Measurements from ENCODE around the gene TTC27.

TTC27 gene

DNA sequence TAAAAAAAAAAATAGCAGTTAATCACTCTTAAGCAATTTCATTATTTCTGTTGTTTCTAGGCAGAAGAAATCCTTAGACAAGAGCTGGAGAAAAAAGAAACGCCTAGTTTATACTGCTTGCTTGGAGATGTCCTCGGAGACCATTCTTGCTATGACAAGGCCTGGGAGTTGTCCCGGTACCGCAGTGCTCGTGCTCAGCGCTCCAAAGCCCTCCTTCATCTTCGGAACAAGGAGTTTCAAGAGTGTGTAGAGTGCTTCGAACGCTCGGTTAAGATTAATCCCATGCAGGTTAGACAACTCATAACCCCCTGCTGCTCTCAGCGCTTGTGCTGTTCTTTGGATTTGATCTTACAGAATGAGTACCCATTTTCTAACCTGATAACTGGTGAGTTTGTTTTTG, 130.4 kb downstream of the TTC27 start:
- no peak for DNase-seq

DNA sequence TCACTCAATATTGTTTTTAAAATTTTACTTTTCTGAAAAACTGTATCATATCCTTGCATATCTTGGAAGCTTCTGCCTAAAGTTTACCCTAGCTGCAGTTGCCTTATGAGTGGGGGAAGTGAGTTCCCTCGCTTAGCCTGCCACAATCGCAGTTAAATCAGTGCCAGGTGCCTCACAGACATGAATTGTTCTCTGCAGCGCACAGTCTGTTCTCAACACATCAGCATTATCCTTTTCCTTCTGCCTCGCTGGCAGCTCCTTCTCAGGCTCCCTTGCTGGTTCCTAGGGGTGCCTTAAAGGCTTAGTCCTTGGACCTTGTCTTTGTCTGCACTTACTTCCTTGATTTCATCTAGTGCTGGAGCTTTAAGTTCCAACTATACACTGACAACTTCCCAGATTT, 132.8 kb downstream of the TTC27 start:
- no peak for DNase-seq

DNA sequence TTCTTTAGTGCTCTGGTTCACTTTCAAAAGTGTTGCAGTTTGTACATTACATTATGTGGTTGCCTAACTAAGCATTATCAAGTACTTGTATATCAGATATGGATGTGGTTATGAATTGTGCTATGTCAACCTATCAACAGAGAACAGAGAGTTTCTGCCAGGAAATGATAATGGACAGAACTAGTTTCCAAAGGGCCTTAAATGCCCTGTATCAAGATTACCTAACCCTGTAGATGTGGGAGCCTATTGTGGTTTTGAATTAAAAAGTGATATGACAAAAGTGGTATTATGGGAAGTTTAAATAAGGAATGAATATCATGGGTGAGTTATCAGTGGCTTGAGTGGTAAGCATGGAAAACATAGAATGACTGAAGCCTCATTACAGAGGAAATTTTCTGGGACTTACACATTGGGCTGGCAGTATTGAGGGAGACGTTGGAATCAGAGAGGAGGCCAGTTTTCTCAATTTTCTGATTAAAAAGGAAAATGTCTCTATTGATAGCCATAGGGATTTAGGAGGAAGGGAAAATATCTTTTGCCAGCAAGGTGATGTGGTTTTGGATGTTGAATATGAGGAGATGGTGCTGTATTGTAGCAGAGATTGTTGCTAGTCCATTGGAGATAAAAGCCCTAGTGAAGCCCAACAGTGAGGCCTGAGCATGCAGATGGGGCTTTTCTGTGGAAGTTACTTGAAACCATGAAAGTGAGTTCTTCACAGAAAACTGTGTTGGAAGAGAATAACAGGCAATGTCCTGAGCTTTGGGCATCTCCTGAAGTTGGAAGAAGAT, 140.7 kb downstream of the TTC27 start:
- no peak for DNase-seq

DNA sequence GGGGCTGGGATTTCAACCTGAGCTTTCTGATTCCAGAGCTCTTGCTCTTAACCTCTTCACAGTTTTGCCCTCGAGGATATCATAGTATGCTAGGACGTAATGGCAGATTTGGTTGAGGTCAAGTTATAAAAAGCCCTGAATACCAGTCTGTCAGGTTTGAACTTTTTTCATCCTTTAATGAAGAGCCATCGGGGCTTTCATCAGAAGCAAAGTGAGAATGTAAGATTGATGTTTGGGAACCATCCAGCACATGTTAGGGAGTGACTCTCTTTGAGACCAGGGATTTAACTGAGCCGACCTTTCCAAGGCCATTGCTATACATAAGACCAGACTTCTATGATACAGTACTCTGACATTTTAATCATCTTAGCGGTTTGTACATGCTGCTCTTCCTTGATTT, 142.5 kb downstream of the TTC27 start:
- DNase-seq: no peak

DNA sequence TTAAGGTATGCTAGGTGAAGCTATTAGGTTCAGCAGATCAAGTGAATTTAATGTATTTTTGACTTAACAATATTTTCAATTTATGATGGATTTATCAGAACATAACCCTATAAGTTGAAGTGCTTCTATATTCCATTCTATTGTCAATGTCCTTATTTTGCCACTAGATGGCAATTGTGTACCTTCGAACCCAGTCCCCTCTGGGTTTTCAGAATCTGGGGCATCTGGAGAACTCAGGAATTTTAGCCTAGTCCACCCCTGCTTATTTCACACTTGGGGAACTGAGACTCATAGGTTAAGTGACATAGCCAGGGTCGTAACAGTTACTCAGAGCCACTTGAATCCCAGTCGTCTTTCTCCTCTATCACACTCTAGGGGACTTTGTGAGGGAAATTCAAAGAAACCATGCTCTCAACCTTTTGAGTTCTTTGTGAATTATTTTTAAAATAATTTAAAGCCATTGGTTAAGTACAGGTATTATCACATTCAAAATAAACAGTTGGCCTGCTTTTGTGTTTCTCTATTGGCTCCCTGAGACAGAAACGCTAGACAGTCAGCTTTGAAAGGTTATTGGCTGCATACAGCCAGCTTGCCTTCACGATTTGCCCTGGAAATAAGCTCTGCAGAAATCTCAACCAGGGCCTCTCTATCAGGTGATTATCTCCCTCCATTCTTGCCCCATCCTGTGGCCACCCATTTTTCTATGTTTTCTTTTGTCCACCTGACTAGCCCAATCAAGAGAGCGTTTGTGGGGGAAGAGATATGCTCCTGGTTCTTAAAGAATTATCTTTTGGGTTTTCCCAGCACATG, 145.0 kb downstream of the TTC27 start:
- no peak for DNase-seq

DNA sequence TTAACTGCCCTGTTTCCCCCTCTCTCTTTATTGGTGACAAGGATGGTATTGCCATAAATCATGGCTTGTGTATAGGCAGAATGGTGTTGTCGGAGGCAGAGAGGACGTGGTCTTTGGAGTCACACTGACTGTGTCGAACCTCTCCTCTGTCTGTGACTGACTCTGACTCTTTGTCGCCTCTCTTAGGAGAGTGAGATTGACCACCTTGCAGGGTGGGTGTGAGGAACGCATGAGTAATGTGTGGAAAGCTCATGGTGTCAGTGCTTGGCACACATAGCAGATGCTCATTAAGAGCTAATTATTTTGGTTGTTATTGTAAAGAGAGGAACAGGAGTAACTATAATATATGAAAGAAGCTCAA, 145.6 kb downstream of the TTC27 start:
- DNase-seq: no peak

DNA sequence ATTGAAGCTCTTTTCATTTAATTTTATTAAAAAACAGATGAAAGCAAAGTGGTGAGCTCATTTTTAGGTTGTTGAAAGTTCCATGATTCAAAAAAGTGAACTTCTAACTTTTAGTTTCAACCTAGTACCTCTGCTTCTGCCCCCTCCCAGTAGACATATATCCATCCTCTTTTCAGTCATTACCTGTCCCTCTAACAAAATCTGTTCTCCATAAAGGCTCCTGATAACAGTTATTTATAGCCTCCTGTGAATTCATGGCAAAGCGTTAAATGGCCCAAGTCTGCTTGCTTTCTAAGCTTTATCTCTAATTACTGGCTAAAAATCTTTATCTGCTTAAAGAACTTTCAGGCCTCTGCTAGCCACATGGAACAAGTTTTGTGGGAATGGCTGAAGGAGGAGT, 148.1 kb downstream of the TTC27 start:
- no peak for DNase-seq

DNA sequence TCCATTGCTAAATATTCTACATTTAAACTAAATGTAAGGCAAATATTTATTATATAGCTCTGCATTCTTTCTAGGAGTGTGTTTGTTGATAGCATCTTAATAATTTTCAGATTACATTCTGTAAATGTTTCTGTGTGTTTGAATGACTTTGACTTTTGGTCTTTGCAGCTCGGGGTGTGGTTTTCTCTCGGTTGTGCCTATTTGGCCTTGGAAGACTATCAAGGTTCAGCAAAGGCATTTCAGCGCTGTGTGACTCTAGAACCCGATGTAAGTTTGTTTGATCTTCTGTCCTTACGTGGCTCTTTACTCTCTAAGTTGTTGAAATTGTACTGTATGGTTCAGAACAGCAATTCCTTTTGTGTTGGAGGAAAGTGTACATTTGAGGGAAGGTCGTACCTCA, 149.9 kb downstream of the TTC27 start:
- DNase-seq: no peak

DNA sequence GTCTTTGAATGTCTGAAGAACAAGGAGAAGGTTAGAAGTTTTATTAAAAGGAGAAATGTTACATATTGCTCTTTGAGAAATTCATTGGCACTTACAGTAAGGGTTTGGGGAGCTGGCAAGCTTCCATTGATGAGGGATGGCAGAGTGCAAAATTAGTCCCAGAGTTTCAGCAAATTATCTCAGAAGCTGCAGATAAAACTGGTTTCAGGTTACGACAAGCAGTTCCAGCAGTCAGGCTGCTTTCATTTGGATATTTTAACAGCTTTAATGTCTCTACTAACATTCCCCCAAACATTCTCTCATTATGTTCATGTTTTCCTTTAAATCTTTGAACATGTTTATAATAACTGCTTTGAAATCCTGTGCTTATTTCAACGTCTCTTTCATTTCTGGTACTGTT, 153.1 kb downstream of the TTC27 start:
- no peak for DNase-seq

DNA sequence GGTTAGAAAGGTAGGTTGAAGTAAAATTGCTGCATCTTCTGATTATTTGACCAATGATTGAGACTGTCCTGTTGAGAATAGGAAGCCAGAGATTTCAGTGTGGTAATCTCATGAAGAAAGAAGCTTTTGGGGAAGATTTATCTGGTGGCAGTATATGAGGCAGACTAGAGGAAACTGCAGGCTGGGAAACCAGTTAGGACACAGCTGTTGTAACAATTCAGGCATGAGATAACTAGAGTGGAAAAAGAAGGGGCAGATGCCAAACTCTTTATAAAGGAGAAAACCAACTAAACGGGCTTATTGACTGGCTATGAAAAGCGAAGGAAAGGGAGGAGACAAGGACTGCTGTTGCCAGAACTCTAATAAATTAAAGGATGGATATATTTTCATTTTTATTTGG, 155.6 kb downstream of the TTC27 start:
- DNase-seq: no peak

DNA sequence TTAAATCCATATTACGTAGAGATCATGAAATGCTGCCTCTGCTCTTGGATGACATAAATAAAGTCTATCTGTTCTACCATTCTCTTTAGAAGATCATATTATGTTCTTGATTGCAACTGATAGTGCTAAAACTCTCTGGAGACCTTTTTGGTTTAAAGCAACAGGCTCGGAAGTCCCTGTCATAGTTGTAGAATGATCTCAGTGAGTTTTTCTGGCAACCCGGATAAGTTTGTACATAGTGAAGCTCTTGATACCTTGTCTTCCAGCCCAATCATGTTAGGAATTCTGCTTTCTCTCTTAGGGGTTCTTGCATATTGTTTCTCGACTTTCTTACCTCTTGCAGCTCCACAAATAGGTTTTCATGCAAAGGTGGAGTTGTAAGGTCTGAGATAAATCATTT, 156.1 kb downstream of the TTC27 start:
- no peak for DNase-seq

DNA sequence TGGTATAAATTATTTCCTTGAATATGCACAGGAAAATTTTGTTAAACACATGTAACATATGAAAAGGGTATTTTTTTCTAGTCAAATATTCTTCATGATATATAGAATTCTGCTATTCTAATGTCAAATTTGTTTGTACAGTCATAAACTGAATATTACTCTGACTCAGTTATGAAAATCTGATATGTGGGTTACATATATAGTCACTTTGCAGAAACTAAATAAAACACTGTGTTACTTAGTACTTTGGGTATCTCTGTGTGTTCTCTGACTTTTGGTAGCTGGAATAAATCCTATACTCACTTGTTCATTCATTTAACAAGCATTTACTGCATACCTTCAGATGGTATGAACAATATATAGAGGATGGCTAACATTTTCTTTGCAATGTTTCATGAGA, 159.4 kb downstream of the TTC27 start:
- no peak for DNase-seq

DNA sequence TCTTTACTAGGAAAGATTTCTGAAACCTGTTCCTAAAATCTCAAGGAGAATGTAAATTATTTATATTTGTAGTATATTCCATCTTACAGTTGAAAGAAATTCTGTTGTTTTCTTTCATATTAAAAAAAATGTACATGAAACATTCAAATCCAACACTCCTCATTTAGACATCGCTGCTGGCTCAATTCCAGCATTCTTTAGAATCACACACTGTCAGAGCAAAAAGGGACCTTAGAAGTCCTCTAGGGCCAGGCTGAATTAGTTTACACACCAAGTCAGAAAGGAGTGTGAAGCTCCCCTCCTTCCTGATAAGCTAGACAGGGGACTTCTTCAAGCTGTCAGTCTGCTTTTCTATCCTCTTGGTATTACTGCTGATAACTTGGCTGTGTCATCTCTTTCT, 160.3 kb downstream of the TTC27 start:
- no peak for DNase-seq

DNA sequence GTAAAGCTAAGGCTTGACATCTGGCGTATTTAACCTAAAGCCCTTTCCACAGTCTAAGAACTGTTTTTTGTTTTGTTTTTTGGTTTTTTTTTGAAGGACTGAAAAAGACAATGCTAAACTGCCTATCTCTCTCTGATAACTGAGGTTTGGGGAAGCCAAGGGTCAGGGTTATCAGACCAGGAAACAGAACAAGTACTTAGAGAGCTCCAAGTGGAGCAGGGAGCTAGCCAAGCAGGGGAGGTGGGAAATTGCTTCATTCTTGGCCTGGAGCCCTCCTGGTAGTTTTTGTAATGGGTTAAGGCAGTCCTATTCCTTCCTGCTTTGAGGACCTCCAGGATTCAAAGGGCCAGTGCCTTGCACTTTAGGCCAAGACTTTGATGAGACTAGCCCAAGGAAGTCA, 164.6 kb downstream of the TTC27 start:
- no peak for DNase-seq

DNA sequence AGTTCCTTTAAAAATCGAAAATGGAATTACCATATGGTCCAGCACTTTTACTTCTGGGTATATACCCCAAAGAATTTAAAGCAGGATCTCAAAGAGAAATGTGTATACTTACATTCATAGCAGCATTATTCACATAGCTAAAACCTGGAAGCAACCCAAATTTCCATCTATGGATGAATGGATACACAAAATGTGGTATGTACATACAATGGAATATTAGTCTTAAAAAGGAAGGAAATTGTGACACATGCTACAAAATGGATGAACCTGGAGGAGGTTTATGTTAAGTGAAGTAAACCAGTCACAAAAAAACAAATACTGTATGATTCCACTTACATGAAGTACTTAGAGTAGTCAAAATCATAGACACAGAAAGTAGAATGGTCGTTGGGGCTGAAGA, 171.0 kb downstream of the TTC27 start:
- DNase-seq: no peak

DNA sequence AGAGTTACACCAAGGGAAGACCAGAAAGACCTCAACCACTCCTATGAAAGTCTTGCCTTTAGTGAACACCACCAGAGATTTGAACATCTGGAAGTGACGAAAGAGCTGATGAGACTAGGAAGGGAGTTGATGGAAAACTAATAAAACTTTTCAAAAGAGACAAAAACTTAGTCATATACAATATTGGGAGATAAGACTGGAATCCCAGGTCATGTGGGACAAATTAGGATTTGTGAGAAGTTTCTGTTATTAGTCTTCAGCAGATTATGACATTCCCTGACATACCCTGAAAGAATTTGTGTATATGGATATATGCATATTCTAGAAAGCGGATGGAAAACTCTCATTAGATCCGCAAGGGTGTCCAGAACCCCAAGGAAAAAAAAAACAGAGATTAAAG, 173.9 kb downstream of the TTC27 start:
- DNase-seq: no peak

DNA sequence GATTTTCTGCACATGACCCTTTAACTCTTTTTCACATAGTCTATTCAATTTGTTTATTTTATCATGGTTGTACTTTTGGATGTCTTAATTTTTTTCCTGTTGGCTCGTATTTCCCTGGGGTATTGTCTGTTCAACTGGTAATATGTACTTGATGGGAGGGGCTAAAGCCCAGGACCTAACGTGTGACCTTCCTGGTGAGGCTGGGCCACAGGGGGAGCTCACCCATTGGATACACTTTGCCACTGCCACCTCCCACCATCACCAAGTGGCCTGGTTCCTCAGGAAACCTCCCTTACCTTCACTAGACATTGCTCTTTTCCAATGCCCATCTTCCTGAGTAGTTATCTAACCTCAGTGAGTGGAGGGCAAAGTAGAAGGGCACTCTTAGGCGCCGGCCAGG, 175.0 kb downstream of the TTC27 start:
- no peak for DNase-seq

DNA sequence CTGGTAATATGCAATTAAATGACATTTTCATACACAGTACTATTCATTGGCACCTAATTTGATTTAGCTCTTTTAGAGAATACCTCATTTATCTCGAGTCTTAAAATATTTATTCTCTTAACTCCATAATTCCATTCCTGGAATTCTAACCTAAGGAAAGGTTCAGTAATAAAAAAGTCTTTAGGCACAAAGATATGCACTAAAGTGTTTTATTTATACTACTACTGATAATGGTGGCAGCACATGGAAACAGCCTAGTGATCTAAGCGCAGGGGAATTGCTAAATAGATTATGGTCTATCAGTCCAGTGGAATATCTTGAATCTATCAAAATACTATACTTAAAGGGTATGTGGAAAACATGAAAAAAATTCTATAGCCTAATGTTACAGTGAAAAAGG, 176.4 kb downstream of the TTC27 start:
- DNase-seq: no peak

DNA sequence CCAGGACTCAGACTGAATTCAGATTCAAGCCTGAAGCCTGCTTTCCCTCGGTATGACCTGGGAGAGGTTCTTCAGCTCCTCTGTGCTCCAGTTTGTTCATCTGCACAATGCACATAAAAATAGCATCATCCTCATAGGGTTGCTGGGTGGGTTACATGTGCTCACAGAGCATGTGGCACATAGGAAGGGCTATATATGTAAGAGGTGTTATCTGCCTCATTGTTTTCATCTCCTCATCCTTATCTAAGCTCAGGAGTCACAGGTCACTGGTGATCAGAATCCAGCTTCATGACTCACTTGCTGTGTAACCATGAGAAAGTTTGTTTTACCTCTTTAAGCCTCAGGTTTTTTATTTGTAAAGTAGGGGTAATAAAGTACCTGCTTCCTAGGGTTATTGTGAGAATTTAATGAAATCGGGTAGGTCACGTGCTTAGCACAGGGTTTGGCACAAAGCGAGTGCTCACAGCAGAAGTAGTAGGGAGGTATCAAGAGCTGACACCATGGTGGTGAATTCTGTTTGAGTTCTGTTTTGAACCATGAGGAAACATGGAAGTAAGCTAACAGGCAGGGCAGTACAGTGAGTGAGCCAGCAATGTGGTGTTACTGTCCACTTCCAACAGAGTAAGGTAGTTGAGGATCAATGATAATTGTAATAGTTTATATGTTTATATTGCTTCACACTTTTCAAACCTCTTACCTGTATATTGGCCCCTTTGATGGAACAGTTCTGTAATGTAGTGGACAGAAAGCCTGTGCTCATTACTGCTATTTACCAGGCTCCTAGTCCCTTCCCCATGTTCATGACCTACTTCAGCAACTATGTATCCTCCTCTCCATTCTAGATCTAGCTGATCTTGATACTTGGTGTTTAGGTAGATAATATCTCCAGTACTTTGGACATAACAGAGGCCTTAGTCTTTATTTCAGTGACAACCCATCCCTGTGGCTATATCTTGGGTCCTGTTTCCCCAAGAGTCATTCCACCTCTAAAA, 177.6 kb downstream of the TTC27 start:
- DNase-seq: no peak

DNA sequence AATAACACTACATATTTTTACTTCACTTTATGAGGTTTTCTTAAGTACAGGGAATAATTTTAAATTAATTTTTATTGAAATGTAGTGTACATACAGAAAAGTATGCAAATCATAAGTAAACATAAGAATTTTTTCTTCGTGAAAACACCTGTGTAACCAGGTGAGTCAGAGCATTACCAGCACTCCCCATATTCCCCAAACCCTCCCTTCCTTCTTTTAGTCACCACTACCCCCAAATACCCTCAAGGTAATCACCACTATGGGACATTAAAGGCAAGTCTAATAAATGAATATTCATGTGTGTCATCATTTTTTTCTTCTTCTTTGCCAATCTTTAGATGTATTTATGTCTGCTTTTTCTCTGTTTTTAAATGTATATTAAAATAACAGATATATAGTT, 179.0 kb downstream of the TTC27 start:
- no peak for DNase-seq

DNA sequence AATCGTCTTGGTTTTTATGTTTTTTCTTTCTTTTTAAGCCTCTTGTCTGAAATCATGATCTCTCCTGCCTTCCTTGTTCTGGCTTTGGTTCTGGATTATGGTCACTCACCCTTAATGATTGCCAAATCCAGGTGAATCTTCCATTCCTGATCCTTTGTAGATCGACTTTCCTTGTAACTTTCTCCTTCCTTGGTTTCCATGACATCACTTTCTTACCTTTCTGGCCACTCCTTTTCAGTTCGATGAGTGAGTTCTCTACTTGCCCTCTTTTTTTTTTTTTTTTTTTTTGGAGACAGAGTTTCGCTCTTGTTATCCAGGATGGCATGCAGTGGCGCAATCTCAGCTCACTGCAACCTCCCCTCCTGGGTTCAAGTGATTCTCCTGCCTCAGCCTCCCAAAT, 179.8 kb downstream of the TTC27 start:
- DNase-seq: no peak

DNA sequence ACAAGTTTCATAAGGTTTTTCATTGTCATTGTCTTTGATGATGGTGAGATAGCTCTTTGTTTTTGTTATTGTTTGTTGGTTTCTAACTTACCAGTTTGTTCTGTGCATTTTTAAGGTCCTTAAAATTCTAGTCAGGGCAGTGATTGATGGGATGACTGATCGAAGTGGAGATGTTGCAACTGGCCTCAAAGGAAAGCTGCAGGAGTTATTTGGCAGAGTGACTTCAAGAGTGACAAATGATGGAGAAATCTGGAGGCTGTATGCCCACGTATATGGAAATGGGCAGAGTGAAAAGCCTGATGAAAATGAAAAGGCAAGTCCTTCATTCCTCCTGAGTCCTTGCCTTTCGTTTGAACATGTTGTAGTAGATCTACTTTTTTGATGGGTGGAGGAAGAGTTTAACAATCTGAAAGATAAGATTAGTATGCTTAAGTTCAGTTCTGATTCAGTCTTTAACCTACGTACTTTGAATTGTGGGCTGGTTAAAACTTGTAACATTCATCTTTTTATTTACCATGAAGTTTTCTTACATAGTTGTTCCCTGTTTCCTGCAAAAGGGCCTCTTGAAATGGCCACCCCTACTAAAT, 183.2 kb downstream of the TTC27 start:
- no peak for DNase-seq

DNA sequence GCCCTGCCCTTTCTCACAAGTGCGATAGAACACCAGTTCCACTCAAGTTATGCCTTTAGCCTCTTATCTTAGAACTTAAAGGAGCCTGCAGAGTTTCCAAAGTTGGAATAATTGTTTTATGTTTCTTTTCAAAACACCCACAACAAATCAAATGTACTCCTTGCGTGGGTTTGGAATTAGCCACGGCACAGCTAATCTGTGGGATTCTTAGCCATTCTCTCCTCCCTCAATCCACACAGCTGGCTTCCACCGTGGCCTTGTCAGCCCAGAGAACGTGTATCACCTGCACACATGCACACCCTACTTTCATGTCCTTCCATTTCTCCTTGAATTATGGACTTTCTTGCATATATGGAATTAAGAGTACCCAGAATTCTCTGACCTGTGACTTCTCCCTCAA, 183.8 kb downstream of the TTC27 start:
- DNase-seq: no peak

Data from T1000 (cell line).